Sigmoid colon (tissue), 7 donors: Measurements from ENCODE around the gene TIMP3. TPM values are rescaled to one million over a fixed set of nuclear protein-coding genes. Genes with fewer than 3 reads are reported as not detected.
A peak's percentile ranks its signal among the peaks of the same experiment; 100 is the strongest.

Experiments
- DNase-seq: peaks from one replicate; pipeline ENCODE4 v3.0.0-alpha.2; 2019
- H3K27ac ChIP-seq, 4 donors: fragments of 200-600 bp; sonication (generic); one replicate each; pipeline ENCODE4 v1.5.1; 2016 to 2019; ENCODE audit warnings: mild to moderate bottlenecking in 1 of 4
- H3K27me3 ChIP-seq, 3 donors: fragments of 200-600 bp; sonication (generic); one replicate each; pipeline ENCODE4 v1.5.1; 2019; ENCODE audit warnings: mild to moderate bottlenecking in 1 of 3
- H3K36me3 ChIP-seq, 4 donors: fragments of 200-600 bp; sonication (generic); one replicate each; pipeline ENCODE4 v1.5.1; 2016 to 2019
- H3K4me1 ChIP-seq, 4 donors: fragments of 200-600 bp; sonication (generic); one replicate each; pipeline ENCODE4 v1.5.1; 2017 to 2019
- H3K4me3 ChIP-seq, 4 donors: fragments of 200-600 bp; sonication (generic); one replicate each; pipeline ENCODE4 v1.5.1; 2017 to 2019; ENCODE audit warnings: mild to moderate bottlenecking in 2 of 4, moderate library complexity in 1 of 4
- H3K9me3 ChIP-seq, 4 donors: fragments of 200-600 bp in 3 of 4; sonication (generic) in 3 of 4; one replicate each; pipeline versions ENCODE4 v1.5.1 to v1.6.1; 2013 to 2019
- EP300 ChIP-seq, 4 donors: sonication (generic); formaldehyde crosslinking; IDR thresholded peaks; one replicate each; pipeline ENCODE4 v1.6.1; 2017; ENCODE audit warnings: antibody characterized with exemption in 4 of 4
- POLR2A ChIP-seq, 2 donors: fragments of 450-650 bp; IDR thresholded peaks; one replicate each; pipeline ENCODE4 v1.6.1; 2016; ENCODE audit warnings: antibody characterized with exemption in 2 of 2, mild to moderate bottlenecking in 2 of 2, moderate library complexity in 2 of 2
- POLR2AphosphoS5 ChIP-seq, 4 donors: sonication (generic); formaldehyde crosslinking; IDR thresholded peaks; one replicate each; pipeline ENCODE4 v1.6.1; 2017; ENCODE audit warnings: antibody characterized with exemption in 4 of 4
- WGBS, 2 donors: extraction: QIAGEN DNeasy Blood & Tissue Kit; methylation state at CpG; one replicate each; pipeline ENCODE4 v1.1.7; 2013; 5-methylcytosine and 5-hydroxymethylcytosine counted together
- intact Hi-C: fragments of 100-400 bp; cut with DNase I; formaldehyde crosslinking; loops from one replicate; pipeline ENCODE4 v1.15.1; 2023
- polyA plus RNA-seq, 3 donors: library from polyadenylated mRNA; stranded (reverse); fragments of 200-250 nt; gene quantifications; one replicate each; pipeline ENCODE4 v1.2.3, GENCODE V29; 2013
- total RNA-seq, 4 donors: library from RNA; depleted of rRNA; stranded (reverse); fragments of >200 nt; gene quantifications; one replicate each; pipeline ENCODE4 v1.1.0, GENCODE V29; 2016
- TF ChIP-seq, protein P1 (sequence below), 4 experiments: fragments of 450-650 bp in 3 of 4; fragments of 200-600 bp in 1 of 4; IDR thresholded peaks; one replicate each; pipeline ENCODE4 v1.5.1; 2016 to 2019; ENCODE audit warnings: antibody characterized with exemption in 4 of 4, mild to moderate bottlenecking in 3 of 4, moderate library complexity in 2 of 4
- donor health status: healthy with polysubstance abuse.
- donor health status: Bipolar disorder and iron deficiency.
- donor health status: healthy.

TIMP3 gene
- total and polyA plus RNA-seq, 7 donors: 4.6 to 295 (median 120) TPM

DNA sequence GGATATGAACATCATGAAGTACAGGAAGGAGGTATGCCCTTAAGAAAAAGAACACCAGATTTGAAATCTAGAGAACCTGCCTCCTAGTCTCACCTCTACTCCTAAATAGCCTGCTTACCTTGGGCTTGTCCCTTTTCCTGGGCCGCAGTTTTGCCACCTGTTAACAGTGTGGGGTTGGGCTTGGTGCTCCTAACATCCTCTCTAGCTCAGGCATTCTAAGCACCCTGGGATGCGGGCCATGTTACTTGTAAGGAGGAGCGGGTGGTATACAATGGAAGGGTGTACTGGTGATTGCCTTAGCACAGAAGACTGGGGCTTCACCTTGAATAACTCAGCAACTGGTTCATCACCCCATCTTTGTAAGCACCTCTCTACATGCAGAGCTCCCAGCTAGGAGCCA, 48.7 kb downstream of the TIMP3 start:
- Histone ChIP-seq H3K4me3 (no peak overlapping the region), H3K4me1 (peaks cover 0 to 83% (median 78%) of the 10 kb centered on the region in 4 donors), H3K27me3 (no peaks in the 10 kb centered on the region), H3K27ac (peak overlapping the region; percentile 70 to 82 (median 78)), H3K36me3 (peaks cover 0 to 18% (median 0%) of the 10 kb centered on the region in 4 donors), H3K9me3 (no peaks in the 10 kb centered on the region)
- intact Hi-C loops: loop anchor here (2.0 to 5.0 kb wide), 2 partner anchors 47 to 57 kb away; no protein-coding TSS in a partner anchor
- no peak for DNase-seq
- 92 to 93% methylated on average over 3 of the region's 3 CpGs for WGBS, 2 donors
- TF ChIP-seq, protein P1, sequence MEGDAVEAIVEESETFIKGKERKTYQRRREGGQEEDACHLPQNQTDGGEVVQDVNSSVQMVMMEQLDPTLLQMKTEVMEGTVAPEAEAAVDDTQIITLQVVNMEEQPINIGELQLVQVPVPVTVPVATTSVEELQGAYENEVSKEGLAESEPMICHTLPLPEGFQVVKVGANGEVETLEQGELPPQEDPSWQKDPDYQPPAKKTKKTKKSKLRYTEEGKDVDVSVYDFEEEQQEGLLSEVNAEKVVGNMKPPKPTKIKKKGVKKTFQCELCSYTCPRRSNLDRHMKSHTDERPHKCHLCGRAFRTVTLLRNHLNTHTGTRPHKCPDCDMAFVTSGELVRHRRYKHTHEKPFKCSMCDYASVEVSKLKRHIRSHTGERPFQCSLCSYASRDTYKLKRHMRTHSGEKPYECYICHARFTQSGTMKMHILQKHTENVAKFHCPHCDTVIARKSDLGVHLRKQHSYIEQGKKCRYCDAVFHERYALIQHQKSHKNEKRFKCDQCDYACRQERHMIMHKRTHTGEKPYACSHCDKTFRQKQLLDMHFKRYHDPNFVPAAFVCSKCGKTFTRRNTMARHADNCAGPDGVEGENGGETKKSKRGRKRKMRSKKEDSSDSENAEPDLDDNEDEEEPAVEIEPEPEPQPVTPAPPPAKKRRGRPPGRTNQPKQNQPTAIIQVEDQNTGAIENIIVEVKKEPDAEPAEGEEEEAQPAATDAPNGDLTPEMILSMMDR (IDR thresholded peaks at IDR 0.05): no peak
- no peak for TF ChIP-seq POLR2AphosphoS5 (IDR thresholded peaks at IDR 0.05)
- no peak for TF ChIP-seq EP300 (IDR thresholded peaks at IDR 0.05)
- no peak for TF ChIP-seq POLR2A (IDR thresholded peaks at IDR 0.05)

DNA sequence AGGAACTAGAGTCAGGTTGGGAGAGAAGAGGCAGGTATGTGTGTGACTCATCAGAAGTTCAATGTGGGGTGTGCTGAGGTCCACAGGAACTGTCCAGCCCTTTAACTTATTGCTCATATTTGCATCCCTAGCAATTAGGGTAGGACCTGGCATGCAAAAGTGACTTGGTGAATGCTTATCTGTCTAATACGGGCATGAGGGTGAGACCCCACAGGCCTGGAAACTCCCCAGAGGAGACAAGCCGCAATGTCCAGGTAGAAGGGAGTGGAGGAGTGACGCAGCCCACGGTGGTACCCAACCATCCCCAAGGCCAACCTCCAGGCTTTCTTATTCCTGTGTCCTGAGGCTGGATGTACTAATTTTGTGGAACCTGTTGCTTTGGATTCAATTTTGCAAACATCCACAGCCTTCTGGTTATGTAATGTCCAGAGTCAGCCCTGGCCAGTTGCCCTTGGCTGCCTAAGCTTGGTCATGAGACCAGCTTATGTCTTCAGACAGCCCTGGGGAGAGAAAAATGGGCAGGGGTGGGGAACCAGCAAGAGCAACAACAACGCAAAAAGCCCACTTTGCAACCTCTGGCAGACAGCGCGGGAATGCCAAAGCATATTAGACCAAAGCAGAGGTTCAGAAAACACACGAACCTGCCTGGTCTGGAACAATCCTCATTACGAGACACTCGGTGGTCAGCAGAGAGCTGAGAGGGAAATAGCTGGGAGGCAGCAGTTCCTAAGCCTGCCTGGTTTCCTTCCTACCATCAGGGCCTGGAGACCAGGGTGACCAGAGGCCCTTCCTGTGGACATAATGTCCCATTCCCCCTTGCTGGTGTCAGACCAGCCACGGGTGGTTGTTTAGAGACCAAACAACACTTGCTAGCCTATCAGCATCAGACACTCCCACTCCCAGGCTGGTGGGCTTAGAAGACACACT, 49.3 kb downstream of the TIMP3 start:
- peak; percentile 97 for DNase-seq
- Histone ChIP-seq H3K27ac (peak overlapping the region; percentile 70 to 82 (median 78)), H3K4me1 (peaks cover 0 to 76% (median 71%) of the 10 kb centered on the region in 4 donors), H3K4me3 (no peak overlapping the region), H3K27me3 (no peaks in the 10 kb centered on the region), H3K36me3 (peaks cover 0 to 21% (median 0%) of the 10 kb centered on the region in 4 donors), H3K9me3 (no peaks in the 10 kb centered on the region)
- intact Hi-C loops: loop anchor here (2.0 to 5.0 kb wide), 2 partner anchors 48 to 56 kb away; no protein-coding TSS in a partner anchor
- TF ChIP-seq POLR2AphosphoS5 (IDR thresholded peaks at IDR 0.05) (peak; percentile 60 to 85 (median 65)), POLR2A (IDR thresholded peaks at IDR 0.05) (no peak), EP300 (IDR thresholded peaks at IDR 0.05) (peak in 2 of 4 donors; percentile 3 to 79)
- TF ChIP-seq, protein P1 (IDR thresholded peaks at IDR 0.05): no peak
- WGBS, 2 donors: 80 to 81% methylated on average over 11 of the region's 11 CpGs

DNA sequence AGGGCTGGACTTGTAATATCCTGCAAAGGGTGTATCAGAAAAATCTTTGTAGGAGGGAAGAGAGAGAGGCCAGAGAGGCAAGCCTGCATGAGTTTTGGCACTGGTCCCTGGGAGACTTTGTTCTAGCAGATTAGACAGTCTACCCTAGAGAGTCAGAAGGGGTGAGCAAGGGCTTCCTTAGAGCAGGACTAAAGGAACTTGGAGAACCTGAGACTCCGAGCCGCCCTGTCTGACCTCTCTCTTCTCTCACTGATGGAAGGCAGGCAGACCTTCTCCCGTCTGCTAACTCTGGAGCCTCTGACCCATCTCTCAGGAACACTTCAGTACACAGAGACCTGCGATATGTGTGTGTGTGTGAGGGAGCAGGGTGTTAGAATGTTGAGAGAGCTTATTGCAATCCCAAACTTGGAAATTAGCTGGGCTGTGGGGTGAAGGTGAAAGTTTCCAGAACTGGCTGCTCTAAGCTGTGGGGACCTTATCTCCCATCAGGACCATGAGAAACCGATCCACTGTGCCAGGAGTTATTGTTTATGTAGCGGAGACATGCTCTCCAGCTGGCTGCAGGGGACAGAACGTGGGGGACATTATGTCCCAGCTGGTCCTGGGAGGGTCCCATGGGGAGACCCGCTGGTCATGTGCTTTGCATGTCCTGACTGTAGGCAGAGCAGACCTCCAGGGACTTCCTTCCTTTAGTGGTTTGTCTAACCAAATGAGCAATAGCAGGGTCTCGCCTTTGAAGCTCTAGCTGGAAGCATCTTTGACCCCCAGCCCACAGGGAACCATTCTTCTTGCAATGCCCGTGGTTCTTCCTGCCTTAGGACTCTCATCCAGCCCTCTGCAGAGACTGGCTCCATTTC, 51.1 kb downstream of the TIMP3 start:
- H3K4me1 ChIP-seq: peaks cover 0 to 58% (median 54%) of the 10 kb centered on the region in 4 donors
- peak overlapping the region; percentile 70 to 82 (median 78) for H3K27ac ChIP-seq
- no peak overlapping the region for H3K4me3 ChIP-seq
- peaks cover under 1 to 32% (median 11%) of the 10 kb centered on the region in 4 donors for H3K36me3 ChIP-seq
- intact Hi-C loops: loop anchor here (5.0 kb wide), 1 partner anchor 55 kb away; no protein-coding TSS in a partner anchor
- DNase-seq: peak; percentile 86
- 57 to 70% methylated on average over 10 of the region's 10 CpGs for WGBS, 2 donors
- no peaks in the 10 kb centered on the region for H3K9me3 ChIP-seq
- H3K27me3 ChIP-seq: no peaks in the 10 kb centered on the region
- TF ChIP-seq, protein P1 (IDR thresholded peaks at IDR 0.05): no peak
- TF ChIP-seq POLR2A (IDR thresholded peaks at IDR 0.05) (no peak), EP300 (IDR thresholded peaks at IDR 0.05) (peak in 3 of 4 donors; percentile 10 to 80 (median 46)), POLR2AphosphoS5 (IDR thresholded peaks at IDR 0.05) (peak; percentile 19 to 65 (median 27))

DNA sequence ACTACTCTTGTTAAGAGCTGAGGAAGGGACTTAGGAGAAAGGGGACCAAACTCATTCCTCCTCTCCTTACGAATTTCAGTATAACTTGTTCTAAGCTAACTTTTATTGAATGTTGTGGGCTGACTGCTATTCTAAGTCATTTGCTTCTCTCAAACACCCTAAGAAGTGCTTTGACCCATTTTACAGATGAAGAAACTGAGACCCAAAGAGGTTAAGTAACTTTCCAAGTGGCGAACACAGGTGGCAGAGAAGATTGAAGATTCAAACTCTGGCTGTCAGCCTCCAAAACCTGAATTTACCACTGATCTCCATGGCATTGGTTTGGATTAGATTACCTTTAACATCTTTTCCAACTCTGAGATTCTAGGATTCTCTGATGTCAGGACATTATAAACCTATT, 52.2 kb downstream of the TIMP3 start:
- Histone ChIP-seq H3K4me3 (no peak overlapping the region), H3K36me3 (peaks cover 5 to 42% (median 21%) of the 10 kb centered on the region in 4 donors), H3K27ac (peak overlapping the region in 2 of 4 donors; percentile 76 to 82), H3K27me3 (no peaks in the 10 kb centered on the region), H3K9me3 (no peaks in the 10 kb centered on the region), H3K4me1 (peaks cover 0 to 48% (median 47%) of the 10 kb centered on the region in 4 donors)
- no peak for DNase-seq
- no peak for TF ChIP-seq POLR2AphosphoS5 (IDR thresholded peaks at IDR 0.05)
- TF ChIP-seq EP300 (IDR thresholded peaks at IDR 0.05): no peak
- no peak for TF ChIP-seq POLR2A (IDR thresholded peaks at IDR 0.05)
- TF ChIP-seq, protein P1 (IDR thresholded peaks at IDR 0.05): no peak
- 79 to 92% methylated on average over 2 of the region's 2 CpGs for WGBS, 2 donors
- intact Hi-C loops: loop anchor here (5.0 kb wide), 1 partner anchor 54 kb away; no protein-coding TSS in a partner anchor
